Measurements from ENCODE around the gene NOTUM.
"Not testable (repeated sequence)": the region's sequence is repeated elsewhere in the genome, so short reads cannot be mapped to it uniquely, and the experiment has no call there.

NOTUM gene

GRCh38 chr17:81921996-81922565 is 38.9 kb downstream of the NOTUM start:
- CTCF ChIA-PET, result interaction anchor here (1.6 kb wide), 1 partner anchor 53 kb away, joined by 4 read pairs; no protein-coding TSS in a partner anchor
- DNase-seq (ENCODE audit: extremely low spot score), result no peak
- TF ChIP-seq FOXK2 (IDR thresholded peaks at IDR 0.05), result no peak
- no peak for TF ChIP-seq LEF1 (IDR thresholded peaks at IDR 0.05; ENCODE audit: borderline replicate concordance)
- no peak for TF ChIP-seq TARDBP (IDR thresholded peaks at IDR 0.05)
- TF ChIP-seq ZNF384 (IDR thresholded peaks at IDR 0.05), result no peak
- TF ChIP-seq PKNOX1 (IDR thresholded peaks at IDR 0.05), result no peak
- no peak for TF ChIP-seq NFRKB (IDR thresholded peaks at IDR 0.05)
- no peak for TF ChIP-seq HDGF (IDR thresholded peaks at IDR 0.05; ENCODE audit: borderline replicate concordance)
- no peak for TF ChIP-seq SP1 (IDR thresholded peaks at IDR 0.05)
- TF ChIP-seq CTBP1 (IDR thresholded peaks at IDR 0.05; ENCODE audit: borderline replicate concordance), result no peak
- no peak for TF ChIP-seq L3MBTL2 (conservative IDR thresholded peaks at IDR 0.05)
- no peak for TF ChIP-seq FOXM1 (IDR thresholded peaks at IDR 0.05; ENCODE audit: borderline replicate concordance)
- TF ChIP-seq FOXA1 (IDR thresholded peaks at IDR 0.05), result no peak
- TF ChIP-seq ELF4 (IDR thresholded peaks at IDR 0.05), result no peak
- POLR2A ChIA-PET, result no interaction called here

GRCh38 chr17:81921537-81921862 is 39.5 kb downstream of the NOTUM start:
- CTCF ChIA-PET, result no interaction called here

GRCh38 chr17:81920612-81921536 is 40.1 kb downstream of the NOTUM start:
- TF ChIP-seq FOXA1 (IDR thresholded peaks at IDR 0.05), result no peak
- ChIA-PET CTCF (no interaction called here), POLR2A (no interaction called here)
- DNase-seq (ENCODE audit: extremely low spot score), result no peak

More at GRCh38 chr17:81921537-81921862, 39.5 kb downstream of the NOTUM start:
- no peak for DNase-seq (ENCODE audit: extremely low spot score)
- TF ChIP-seq CTBP1 (IDR thresholded peaks at IDR 0.05; ENCODE audit: borderline replicate concordance), result no peak
- TF ChIP-seq ZNF384 (IDR thresholded peaks at IDR 0.05), result no peak
- no peak for TF ChIP-seq BHLHE40 (IDR thresholded peaks at IDR 0.05; ENCODE audit: borderline replicate concordance)
- TF ChIP-seq NFRKB (IDR thresholded peaks at IDR 0.05), result no peak
- no peak for TF ChIP-seq PKNOX1 (IDR thresholded peaks at IDR 0.05)
- no peak for TF ChIP-seq ELF4 (IDR thresholded peaks at IDR 0.05)
- no peak for TF ChIP-seq HDGF (IDR thresholded peaks at IDR 0.05; ENCODE audit: borderline replicate concordance)
- POLR2A ChIA-PET, result no interaction called here

DNA sequence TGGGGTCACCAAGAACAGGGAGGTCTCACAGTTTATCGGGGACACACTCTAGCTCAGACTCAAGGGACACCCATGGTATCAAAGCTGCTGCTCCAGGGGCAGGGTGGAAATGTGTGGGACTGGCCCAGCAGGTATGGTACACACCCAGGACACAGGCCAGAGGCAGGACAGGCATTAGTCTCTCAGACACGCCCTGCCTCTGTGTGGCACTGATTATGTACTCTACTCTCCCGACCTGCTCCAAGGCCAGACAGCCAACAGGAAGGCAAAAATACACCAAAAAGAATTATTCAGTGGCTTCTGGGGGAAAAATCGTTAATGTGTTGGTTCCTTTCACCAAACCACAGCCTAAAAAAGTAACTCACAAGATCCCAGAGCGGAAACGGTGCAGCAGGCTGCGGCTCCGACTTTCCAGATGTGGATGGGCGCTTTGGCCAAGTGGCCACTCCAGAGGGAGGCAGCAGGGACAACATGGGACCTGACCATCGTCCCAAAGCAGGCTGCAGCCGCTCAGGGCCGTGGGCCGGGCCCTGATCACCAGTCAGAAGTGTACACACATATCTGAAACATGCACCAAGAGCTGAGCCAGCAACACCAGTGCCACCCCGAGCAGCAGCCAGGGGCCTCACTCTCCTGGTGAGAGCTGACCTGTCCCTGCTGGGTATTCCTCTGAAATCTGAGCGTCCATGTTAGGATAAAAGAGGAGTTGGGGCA is 42.0 kb downstream of the NOTUM start:
- no peak for TF ChIP-seq SP1 (IDR thresholded peaks at IDR 0.05)
- TF ChIP-seq ELF4 (IDR thresholded peaks at IDR 0.05), result no peak
- TF ChIP-seq TARDBP (IDR thresholded peaks at IDR 0.05), result no peak
- no peak for TF ChIP-seq HDGF (IDR thresholded peaks at IDR 0.05; ENCODE audit: borderline replicate concordance)
- TF ChIP-seq BHLHE40 (IDR thresholded peaks at IDR 0.05; ENCODE audit: borderline replicate concordance), result no peak
- TF ChIP-seq LEF1 (IDR thresholded peaks at IDR 0.05; ENCODE audit: borderline replicate concordance), result no peak
- TF ChIP-seq NFRKB (IDR thresholded peaks at IDR 0.05), result no peak
- no peak for TF ChIP-seq ZNF384 (IDR thresholded peaks at IDR 0.05)
- no peak for TF ChIP-seq ARNT (IDR thresholded peaks at IDR 0.05)
- no peak for DNase-seq (ENCODE audit: extremely low spot score)
- ChIA-PET POLR2A (no interaction called here), CTCF (no interaction called here)

GRCh38 chr17:81918333-81918669 is 42.7 kb downstream of the NOTUM start:
- POLR2A ChIA-PET, result interaction anchor here (1.3 kb wide), 1 partner anchor 85 kb away, joined by 5 read pairs; the partner anchor contains the start of gene MCRIP1
- CTCF ChIA-PET; DNase-seq (ENCODE audit: extremely low spot score): not testable (repeated sequence)

DNA sequence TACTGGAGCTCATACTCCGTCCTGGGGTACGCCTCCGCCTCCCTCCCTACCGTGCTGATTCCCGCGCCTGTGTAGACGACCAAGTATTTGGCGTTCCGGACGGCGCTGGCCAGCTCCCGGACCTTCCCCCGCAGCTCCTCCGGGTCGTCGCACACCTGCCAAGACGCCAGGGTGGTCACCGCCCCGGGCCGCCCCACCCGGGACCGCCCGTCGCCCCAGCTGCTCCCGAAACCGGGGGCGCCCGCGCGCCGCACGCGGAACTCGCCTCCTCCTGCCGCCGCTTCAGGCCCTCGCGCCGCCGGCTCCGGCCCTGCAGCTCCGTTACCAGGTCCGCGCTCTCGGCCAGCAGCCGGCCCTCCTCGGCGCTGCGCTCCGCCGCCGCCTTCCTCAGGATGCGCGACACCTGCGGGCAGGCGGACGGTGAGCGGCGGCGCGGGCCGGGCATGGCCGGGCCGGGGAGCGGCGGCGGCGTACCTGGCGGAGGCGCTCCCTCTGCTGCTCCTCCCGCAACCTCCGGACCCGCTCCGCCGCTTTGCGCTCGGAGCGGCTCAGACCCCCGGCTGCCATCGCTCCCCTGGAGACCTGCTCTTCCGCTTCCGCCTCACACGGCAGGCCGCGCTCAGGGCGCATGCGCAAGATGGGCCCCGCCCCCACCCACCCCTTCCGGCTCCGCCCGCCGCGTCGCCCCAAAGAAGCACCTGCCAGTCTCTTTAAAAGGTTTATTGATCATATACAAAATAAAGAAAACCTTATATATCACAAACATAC is 43.2 kb downstream of the NOTUM start, which contains the start of gene SIRT7:
TSS of gene SIRT7 (minus strand) at position 612 of the 768 bp plus-strand sequence. CDS start at position 567, 45 bp downstream.
- peak; percentile 97 for DNase-seq (ENCODE audit: extremely low spot score)
- ChIA-PET POLR2A (interaction anchor here (0.9 to 2.6 kb wide), 6 partner anchors 9 to 85 kb away, joined by 3 to 28 read pairs (median 6); partner anchors contain the start of genes ANAPC11, MAFG, MCRIP1 and P4HB), CTCF (no interaction called here)
- TF ChIP-seq LEF1 (IDR thresholded peaks at IDR 0.05; ENCODE audit: borderline replicate concordance) (peak; percentile 76), ARNT (IDR thresholded peaks at IDR 0.05) (0 out of 2 replicates have a peak, but pooled peaks have one; percentile 55), BHLHE40 (IDR thresholded peaks at IDR 0.05; ENCODE audit: borderline replicate concordance) (no peak), L3MBTL2 (conservative IDR thresholded peaks at IDR 0.05) (no peak), FOXK2 (IDR thresholded peaks at IDR 0.05) (no peak), NFRKB (IDR thresholded peaks at IDR 0.05) (no peak), SP1 (IDR thresholded peaks at IDR 0.05) (no peak), ELF4 (IDR thresholded peaks at IDR 0.05) (no peak), SUZ12 (IDR thresholded peaks at IDR 0.05) (no peak), CTBP1 (IDR thresholded peaks at IDR 0.05; ENCODE audit: borderline replicate concordance) (no peak), ZNF384 (IDR thresholded peaks at IDR 0.05) (no peak), TARDBP (IDR thresholded peaks at IDR 0.05) (no peak), FOXM1 (IDR thresholded peaks at IDR 0.05; ENCODE audit: borderline replicate concordance) (0 out of 2 replicates have a peak, but pooled peaks have one; percentile 40), HDGF (IDR thresholded peaks at IDR 0.05; ENCODE audit: borderline replicate concordance) (no peak), FOXA1 (IDR thresholded peaks at IDR 0.05) (no peak), PKNOX1 (IDR thresholded peaks at IDR 0.05) (no peak)
